GM20000 (cell line): ENCODE measurements around the gene C14orf39.

Experiments
- DNase-seq: peaks from one replicate; pipeline ENCODE4 v3.0.0; 2012; ENCODE audit warnings: low spot score
- TF ChIP-seq, protein P1 (sequence below): IDR thresholded peaks from 2 replicates; pipeline ENCODE4 v1.5.1; 2012; ENCODE audit warnings: mild to moderate bottlenecking, control low read depth; ENCODE audit errors: extremely low read depth, missing control alignments

Gene C14orf39

GRCh38 chr14:60506985-60507829 lies 21.3 kb upstream of the C14orf39 start:
- no peak for DNase-seq
- TF ChIP-seq, protein P1, sequence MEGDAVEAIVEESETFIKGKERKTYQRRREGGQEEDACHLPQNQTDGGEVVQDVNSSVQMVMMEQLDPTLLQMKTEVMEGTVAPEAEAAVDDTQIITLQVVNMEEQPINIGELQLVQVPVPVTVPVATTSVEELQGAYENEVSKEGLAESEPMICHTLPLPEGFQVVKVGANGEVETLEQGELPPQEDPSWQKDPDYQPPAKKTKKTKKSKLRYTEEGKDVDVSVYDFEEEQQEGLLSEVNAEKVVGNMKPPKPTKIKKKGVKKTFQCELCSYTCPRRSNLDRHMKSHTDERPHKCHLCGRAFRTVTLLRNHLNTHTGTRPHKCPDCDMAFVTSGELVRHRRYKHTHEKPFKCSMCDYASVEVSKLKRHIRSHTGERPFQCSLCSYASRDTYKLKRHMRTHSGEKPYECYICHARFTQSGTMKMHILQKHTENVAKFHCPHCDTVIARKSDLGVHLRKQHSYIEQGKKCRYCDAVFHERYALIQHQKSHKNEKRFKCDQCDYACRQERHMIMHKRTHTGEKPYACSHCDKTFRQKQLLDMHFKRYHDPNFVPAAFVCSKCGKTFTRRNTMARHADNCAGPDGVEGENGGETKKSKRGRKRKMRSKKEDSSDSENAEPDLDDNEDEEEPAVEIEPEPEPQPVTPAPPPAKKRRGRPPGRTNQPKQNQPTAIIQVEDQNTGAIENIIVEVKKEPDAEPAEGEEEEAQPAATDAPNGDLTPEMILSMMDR, result no peak

- TF ChIP-seq, protein P1, result no peak
- no peak for DNase-seq
Measured at GRCh38 chr14:60506462-60506984, 20.7 kb upstream of the C14orf39 start.

GRCh38 chr14:60506010-60506409 lies 20.1 kb upstream of the C14orf39 start:
- TF ChIP-seq, protein P1, result no peak
- no peak for DNase-seq

DNA sequence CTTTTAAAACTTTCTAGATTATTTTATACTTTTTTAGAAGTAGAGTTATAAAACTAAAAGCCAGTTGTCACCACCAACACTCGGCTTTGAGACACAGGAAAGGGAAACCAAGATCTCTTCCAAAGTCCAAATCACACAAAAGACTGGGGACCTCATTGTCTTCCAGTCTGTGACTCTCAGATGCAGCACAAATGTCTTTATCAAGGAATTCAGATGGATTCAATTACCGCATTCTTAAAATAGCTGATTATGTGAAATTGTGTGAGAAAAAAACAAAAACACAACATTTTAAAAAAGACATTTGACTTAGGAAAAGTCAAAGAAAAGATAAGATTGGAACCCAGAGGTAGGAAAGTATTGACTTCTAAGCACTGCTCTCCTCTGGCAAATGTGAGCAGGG lies 19.6 kb upstream of the C14orf39 start:
- no peak for DNase-seq
- TF ChIP-seq, protein P1, result no peak

GRCh38 chr14:60502541-60502940 lies 16.7 kb upstream of the C14orf39 start:
- TF ChIP-seq, protein P1, result no peak
- DNase-seq, result no peak

- TF ChIP-seq, protein P1, result no peak
- DNase-seq, result no peak
Measured at GRCh38 chr14:60495946-60496345, 10.1 kb upstream of the C14orf39 start.

GRCh38 chr14:60490270-60490669 lies 4.4 kb upstream of the C14orf39 start:
- TF ChIP-seq, protein P1, result no peak
- DNase-seq, result no peak
